Renal cortical epithelial cell (primary cell): Measurements from ENCODE around the gene NR2C2AP. TPM values are rescaled to one million over a fixed set of nuclear protein-coding genes. Genes with fewer than 3 reads are reported as not detected.
"Not testable (repeated sequence)": the region's sequence is repeated elsewhere in the genome, so short reads cannot be mapped to it uniquely, and the experiment has no call there.

Experiments used
- DNase-seq: peaks from one replicate; pipeline ENCODE4 v3.0.0-alpha.2; 2011; ENCODE audit warnings: low read depth
- total RNA-seq: library from RNA; depleted of rRNA; stranded (reverse); fragments of >200 nt; gene quantifications from 2 replicates; pipeline ENCODE4 v1.2.3, GENCODE V29; 2014

NR2C2AP gene
- total RNA-seq, 1 donor from 2014 or later: 8.2 TPM

DNA sequence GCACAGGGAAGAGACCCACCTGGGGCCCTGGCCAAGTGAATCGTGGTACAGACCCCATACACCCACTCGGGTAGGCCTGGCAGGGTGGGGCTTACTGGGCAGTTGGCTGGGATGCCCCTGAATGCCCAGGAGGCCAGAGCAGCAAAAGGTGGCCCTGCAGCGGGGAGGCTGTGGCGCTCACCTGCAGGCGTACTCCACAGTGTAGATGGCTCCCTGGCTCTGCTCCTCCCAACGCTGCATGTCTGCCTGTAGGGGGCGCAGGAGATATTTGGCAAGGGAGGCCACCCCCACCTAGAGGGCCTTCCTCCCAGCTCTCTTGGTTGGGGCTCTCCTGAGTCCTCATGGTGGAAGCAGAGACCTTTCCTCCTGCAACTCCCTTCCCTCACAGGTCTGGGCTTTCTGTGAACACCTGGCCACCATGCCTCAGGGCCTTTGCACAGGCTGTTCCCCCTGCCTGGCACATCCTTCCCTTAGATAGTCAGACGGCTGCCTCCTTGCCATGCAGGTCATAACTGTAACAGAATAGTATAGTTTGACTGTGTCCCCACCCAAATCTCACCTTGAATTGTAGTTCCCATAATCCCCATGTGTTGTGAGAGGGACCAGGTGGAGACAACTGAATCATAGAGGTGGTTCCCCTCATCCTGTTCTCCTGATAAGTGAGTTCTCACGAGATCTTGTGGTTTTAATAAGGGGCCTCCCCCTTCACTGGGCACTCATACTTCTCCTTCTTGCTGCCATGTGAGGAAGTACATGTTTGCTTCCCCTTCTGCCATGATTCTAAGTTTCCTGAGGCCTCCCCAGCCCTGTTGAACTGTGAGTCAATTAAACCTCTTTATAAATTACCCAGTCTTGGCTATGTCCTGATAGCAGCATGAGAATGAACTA lies 17.1 kb downstream of the NR2C2AP start:
- peak; percentile 20 for DNase-seq

DNA sequence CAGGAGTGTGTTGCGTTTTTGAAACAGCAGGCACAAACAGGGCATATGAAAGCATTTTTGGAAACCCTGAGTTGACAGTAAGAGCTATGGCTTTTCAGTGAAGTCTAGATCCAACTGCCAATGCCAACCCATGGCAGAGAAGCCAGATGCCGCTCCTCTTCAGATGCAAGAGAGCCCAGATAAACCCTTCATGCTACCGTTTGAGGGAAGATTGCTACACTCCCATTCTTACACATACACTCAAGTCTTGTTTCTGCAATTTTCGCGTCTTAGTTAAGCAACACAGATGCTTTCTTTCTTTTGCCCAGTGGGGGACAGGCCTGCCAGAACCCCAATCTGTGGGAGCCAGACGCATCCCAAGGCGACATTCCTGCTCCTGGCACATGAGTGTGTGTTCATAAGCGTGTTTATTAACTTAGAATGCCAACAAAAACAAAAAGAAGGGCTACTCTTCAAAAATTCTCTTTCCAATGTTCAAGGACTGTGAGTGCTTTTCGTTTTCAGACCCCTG lies 21.7 kb downstream of the NR2C2AP start:
- DNase-seq: no peak

GRCh38 chr19:19179548-19180441 lies 23.4 kb downstream of the NR2C2AP start:
- no peak for DNase-seq

- DNase-seq: no peak
These were observed 26.3 kb downstream of the NR2C2AP start for GRCh38 chr19:19176950-19177349.

DNA sequence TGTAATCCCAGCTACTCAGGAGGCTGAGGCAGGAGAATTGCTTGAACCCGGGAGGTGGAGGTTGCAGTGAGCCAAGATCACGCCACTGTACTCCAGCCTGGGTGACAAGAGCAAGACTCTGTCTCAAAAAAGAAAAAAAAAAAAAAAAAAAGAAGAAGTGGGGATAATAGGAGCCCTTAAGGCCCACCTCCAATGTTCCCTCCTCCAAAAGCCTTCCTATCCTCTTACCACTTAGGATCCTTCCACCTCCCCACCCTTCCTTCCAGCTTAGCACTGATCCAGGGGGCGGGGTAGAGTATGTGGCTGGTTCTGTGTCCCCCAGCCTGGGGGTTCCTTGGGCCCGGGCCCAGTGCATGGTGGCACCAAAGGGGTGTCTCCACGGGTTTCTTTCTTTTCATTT lies 30.0 kb downstream of the NR2C2AP start:
- DNase-seq: not testable (repeated sequence)

- DNase-seq: no peak
These were observed 31.2 kb downstream of the NR2C2AP start for GRCh38 chr19:19171821-19172532.

GRCh38 chr19:19170873-19171672 lies 32.1 kb downstream of the NR2C2AP start:
- no peak for DNase-seq

DNA sequence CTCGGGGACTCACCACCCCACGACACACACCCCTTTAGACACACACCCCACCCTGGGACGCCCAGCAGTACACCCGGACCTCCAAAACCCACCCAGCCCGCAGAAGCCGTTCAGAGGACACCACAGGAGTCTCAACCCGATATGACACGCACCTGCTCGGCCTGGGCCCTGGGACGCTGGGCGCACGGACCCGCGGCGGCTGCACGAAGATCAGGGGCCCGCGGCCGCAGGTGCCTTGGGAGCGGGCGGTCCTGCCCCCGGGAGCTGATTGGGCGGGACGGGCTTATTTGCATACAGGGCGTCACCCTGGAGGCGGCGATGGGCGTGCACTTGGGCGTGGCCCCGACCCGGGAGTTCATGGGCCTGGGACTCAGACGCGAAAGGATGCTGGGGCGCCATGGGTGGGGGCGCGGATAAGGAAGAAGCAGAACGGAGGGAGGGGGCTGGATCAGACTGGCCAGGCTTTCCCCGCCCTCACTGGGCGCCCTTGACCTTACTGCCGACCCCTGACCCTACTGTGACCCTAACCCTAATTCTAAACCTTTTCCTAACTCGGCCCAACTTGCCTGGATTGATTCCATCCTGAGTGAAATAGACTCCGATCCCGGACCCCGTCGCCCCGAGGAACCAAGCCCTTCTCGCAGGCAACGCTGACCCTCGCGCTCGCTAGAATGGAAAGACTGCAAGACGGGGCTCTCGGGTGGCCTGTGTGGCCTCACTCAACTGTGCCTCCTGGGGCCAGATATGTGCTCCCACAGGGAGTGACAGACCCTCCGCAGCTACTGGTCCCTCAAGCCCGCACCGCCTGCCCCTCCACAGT lies 33.0 kb downstream of the NR2C2AP start, which contains the start of gene MEF2B:
Gene MEF2B, minus strand, starts transcription at position 211 of the 820 bp plus-strand sequence. CDS start 19,528 bp downstream, outside the sequence.
- peak; percentile 38 for DNase-seq

- no peak for DNase-seq
These were observed 33.8 kb downstream of the NR2C2AP start for GRCh38 chr19:19169236-19170052.

GRCh38 chr19:19167612-19168011 lies 35.6 kb downstream of the NR2C2AP start:
- DNase-seq: no peak

DNA sequence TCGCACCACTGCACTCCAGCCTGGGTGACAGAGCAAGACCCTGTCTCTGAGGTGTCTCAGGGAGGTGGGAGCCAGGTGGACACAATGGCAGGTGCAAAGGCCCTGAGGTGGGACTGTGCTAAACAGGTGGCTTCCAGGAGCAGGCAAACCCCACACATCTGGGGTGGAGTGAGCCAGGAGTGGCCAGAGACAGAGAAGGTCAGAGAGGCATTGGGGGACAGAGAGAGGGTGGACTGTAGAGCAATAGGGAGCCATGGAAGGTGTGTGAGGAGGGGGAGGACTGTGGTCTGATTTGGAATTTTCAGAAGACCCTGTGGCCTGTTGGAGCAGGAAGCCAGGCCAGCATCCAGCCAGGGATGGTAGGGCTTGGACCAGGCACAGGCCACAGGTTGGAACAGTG lies 37.8 kb downstream of the NR2C2AP start:
- no peak for DNase-seq

DNA sequence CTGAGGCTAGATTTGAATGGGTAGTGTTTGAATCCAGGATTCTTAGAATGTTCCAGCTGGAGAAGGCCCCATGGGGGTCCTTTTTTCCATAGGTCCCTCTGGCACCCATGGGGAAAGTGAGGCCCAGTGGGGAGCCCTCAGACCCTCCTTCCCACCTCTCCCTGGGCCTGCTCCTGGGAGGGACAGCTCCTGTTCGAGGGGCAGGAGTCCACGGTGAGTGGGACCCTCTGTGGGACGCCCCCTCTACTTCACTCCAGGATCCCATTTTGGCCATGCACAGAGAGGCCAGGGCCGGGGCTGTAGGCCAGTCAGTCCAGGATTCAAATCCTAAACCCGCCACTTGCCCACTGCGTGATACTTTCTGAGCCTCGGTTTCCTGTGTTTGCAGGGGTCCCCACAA lies 40.7 kb downstream of the NR2C2AP start:
- no peak for DNase-seq

GRCh38 chr19:19160461-19161035 lies 42.7 kb downstream of the NR2C2AP start:
- no peak for DNase-seq

DNA sequence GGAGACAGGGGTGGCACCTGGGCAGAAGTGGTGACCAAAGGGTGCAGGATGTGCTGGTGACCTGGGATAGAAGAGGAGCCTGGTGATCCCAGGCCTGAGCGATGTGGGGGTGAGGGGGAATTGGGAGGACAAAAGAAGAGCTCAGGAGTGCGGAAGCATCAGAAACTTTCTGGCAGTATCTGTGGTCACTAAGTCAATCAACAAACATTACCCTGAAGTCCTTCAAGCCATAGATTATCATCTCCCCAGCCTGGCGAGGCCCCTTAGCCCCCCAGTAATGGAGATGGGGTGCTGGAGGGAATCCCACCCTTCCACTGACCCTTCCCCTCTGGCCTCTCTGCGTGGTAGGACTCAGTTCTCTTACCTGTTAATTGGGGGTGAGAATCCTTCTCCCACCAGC lies 43.7 kb downstream of the NR2C2AP start:
- no peak for DNase-seq

DNA sequence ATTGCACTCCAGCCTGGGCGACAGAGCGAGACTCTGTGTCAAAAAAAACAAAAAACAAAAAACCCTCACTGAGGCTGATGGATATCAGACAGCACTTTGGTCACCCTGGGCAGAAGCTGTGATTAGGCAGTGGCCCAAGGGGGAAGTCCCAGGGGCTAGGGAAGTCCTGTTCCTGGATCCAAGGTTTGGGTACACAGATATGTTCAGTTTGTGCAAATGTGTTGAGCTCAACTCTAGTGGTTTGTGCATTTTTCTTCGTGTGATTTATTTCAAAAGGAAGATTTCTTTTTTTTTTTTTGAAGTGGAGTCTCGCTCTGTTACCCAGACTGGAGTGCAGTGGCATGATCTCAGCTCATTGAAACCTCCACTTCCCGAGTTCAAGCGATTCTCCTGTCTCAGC lies 45.4 kb downstream of the NR2C2AP start:
- DNase-seq: no peak

DNA sequence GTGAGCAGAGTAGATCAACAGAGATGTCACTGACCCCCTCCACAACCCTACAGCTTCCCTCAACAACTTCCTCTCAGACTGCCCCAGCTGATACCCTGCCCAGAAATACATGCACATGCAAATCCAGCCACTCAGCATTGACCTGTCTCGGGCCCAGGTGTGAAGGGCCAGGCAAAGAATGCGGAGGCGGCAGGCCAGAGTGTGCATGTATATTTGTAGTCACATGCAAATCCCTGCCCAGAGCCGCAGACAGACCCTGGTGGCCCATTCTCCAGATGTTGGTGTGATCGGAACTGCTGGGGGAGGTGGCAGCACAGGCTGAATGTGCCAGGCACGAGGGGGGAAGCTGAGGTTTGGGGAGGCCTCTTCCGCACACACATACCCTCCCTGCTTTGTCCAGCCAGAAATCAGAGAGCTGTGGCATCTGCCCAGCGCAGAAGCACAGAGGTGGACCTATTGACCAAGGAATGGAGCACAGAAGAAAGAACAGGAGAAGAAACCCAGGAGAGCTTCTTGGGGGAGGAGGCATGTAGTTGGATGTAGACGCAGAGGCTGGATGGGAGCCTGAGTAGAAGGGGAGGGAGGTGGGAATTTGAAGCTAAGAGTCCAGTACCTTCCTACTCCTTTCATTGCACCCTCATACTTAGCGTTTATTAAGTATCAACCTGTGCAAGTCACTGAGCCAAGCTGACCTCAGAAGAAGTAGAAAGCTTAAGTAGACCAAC lies 47.6 kb downstream of the NR2C2AP start:
- no peak for DNase-seq

DNA sequence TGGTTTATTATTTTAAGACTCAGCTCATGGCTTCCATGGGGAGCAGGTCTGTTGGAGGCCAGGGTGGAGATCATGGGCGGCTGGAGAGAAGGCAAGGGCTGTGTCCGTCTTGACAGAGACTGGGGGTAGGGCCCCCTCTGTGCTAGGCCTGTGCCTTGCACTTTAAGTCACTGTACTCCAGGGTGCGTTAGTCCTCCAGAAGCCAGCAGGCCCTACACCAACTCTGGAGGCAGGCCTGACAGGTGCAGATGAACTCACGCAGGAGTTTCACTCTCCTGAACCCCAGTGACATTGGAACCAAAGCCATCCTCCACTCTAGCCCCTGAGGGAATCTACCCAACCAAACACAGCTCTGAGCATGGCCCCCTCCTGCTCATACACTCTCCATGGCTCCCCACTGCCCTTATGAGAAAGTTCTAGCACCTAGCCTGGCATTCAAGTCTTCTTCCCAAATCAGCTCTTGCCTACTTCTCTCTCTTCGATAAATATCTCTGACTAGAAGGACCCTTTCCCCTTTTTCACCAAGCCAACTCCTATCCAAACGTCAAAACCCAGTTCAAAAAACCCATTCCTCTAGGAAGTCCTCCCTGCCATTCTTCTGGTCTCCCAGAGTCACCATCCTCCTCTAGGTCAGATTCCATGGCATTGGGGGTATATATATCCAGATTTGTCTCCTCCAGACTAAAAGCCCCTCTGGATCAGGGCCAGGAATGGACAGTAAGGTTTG lies 48.3 kb downstream of the NR2C2AP start:
- no peak for DNase-seq
